GM19099 (cell line): Measurements from ENCODE around the gene RBMY1E.
"Not testable (repeated sequence)": the region's sequence is repeated elsewhere in the genome, so short reads cannot be mapped to it uniquely, and the experiment has no call there.

Source experiments
- POLR2A ChIP-seq: IDR thresholded peaks from 3 replicates; pipeline ENCODE4 v1.6.1; 2011; ENCODE audit warnings: low read depth; ENCODE audit not compliant: insufficient read length; ENCODE audit errors: extremely low read depth

RBMY1E gene

DNA sequence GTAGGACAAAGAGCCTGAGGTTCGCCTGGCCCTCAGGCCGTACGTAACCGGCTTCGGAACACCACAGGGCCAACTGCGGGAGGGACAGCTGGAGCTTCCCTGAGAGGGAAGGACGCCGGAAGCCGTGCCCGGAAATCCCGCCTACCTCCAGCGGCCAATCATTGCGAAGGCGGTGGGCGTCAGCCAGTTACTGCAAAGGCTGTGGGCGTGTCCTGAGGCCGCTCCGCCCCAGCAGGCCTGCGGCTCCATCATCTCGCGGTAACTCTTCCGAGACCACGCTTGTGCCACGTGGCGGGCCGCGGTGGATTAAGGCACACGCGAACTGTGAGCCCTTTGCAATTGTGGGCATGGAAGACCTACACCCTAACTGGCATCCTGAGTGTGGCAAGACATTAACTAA lies at the start of gene RBMY1E:
Gene RBMY1E (minus strand): TSS at position 101 of the 400 bp plus-strand sequence. CDS start 1,978 bp downstream, outside the sequence.
- not testable (repeated sequence) for TF ChIP-seq POLR2A

DNA sequence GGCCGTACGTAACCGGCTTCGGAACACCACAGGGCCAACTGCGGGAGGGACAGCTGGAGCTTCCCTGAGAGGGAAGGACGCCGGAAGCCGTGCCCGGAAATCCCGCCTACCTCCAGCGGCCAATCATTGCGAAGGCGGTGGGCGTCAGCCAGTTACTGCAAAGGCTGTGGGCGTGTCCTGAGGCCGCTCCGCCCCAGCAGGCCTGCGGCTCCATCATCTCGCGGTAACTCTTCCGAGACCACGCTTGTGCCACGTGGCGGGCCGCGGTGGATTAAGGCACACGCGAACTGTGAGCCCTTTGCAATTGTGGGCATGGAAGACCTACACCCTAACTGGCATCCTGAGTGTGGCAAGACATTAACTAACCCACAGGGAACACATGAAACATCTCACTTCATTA lies 23.4 kb downstream of the RBMY1E start, which contains the start of gene RBMY1D:
Gene RBMY1D (minus strand): TSS at position 101 of the 400 bp plus-strand sequence. CDS start 2,013 bp downstream, outside the sequence.
- not testable (repeated sequence) for TF ChIP-seq POLR2A
